ENCODE results near the gene CSF3R. TPM values are rescaled to one million over a fixed set of nuclear protein-coding genes. Genes with fewer than 3 reads are reported as not detected.

CSF3R gene
- total and polyA plus RNA-seq, 9 of the 15 experiments (the other 6 are each of a cell fraction or from before 2014, with no cell fraction given) = 0.21 to 0.86 (median 0.40) TPM; not detected in 1

- TF ChIP-seq CXXC5 (CRISPR knock-in tag; IDR thresholded peaks at IDR 0.05) = 0 out of 2 replicates have a peak, but pooled peaks have one; percentile 16
- TF ChIP-seq ASH1L (IDR thresholded peaks at IDR 0.05; ENCODE audit: borderline replicate concordance, low read depth, partially characterized antibody) = no peak
- no peak for TF ChIP-seq DACH1 (IDR thresholded peaks at IDR 0.05; ENCODE audit: partially characterized antibody)
- TF ChIP-seq ZFP36 (IDR thresholded peaks at IDR 0.05; ENCODE audit: low read depth, low read length, partially characterized antibody) = peak; percentile 86
- TF ChIP-seq SMARCA4 (IDR thresholded peaks at IDR 0.05) = peak; percentile 51; the same call in 1 of the 2 replicates
- no peak for TF ChIP-seq TCF7L2 (IDR thresholded peaks at IDR 0.05; ENCODE audit: low read depth, low read length)
- TF ChIP-seq HDAC2 (IDR thresholded peaks at IDR 0.05) = peak; percentile 92
- peak; percentile 16; the same call in 1 of the 2 replicates for TF ChIP-seq DDX20 (tag; IDR thresholded peaks at IDR 0.05; ENCODE audit: low read depth)
- peak; percentile 37; the same call in 1 of the 2 replicates for TF ChIP-seq SOX6 (IDR thresholded peaks at IDR 0.05)
- no peak for TF ChIP-seq HMBOX1 (IDR thresholded peaks at IDR 0.05)
- no peak for TF ChIP-seq TEAD4 (IDR thresholded peaks at IDR 0.05; ENCODE audit: low read length)
- TF ChIP-seq TEAD4 (CRISPR knock-in tag; IDR thresholded peaks at IDR 0.05; ENCODE audit: borderline replicate concordance) = no peak
- TF ChIP-seq KDM1A (IDR thresholded peaks at IDR 0.05) = peak; percentile 31 to 81; a peak in 2 of 4 replicates
- TF ChIP-seq SPI1 (IDR thresholded peaks at IDR 0.05; ENCODE audit: borderline replicate concordance, low read depth, low read length) = peak; percentile 18; the same call in 1 of the 2 replicates
- TF ChIP-seq NCOA2 (IDR thresholded peaks at IDR 0.05; ENCODE audit: partially characterized antibody in 2 of 2) = no peak
- no peak for TF ChIP-seq ZNF77 (CRISPR knock-in tag; IDR thresholded peaks at IDR 0.05)
- TF ChIP-seq CAMTA2 (CRISPR knock-in tag; conservative IDR thresholded peaks at IDR 0.05) = no peak
- TF ChIP-seq ZFP1 (CRISPR knock-in tag; IDR thresholded peaks at IDR 0.05) = no peak
- TF ChIP-seq ZBTB40 (IDR thresholded peaks at IDR 0.05) = peak; percentile 34; the same call in 1 of the 2 replicates
- no peak for TF ChIP-seq ZBTB40 (CRISPR knock-in tag; IDR thresholded peaks at IDR 0.05)
- TF ChIP-seq RCOR1 (IDR thresholded peaks at IDR 0.05; ENCODE audit: borderline replicate concordance in 1 of 2, low read depth in 2 of 2, low read length in 2 of 2) = no peak; a peak in 2 of 4 replicates
- TF ChIP-seq TGIF2 (CRISPR knock-in tag; IDR thresholded peaks at IDR 0.05) = no peak
Observed at GRCh38 chr1:36479505-36480051, 3.1 kb downstream of the CSF3R start (continued).

Data from K562 (cell line).